ENCODE results near the gene AFF4. TPM values are rescaled to one million over a fixed set of nuclear protein-coding genes. Genes with fewer than 3 reads are reported as not detected.
"Not testable (repeated sequence)": the region's sequence is repeated elsewhere in the genome, so short reads cannot be mapped to it uniquely, and the experiment has no call there.

Gene AFF4
- total and polyA plus RNA-seq, 2 experiments from 2014 or later: 44.0 to 92.9 TPM

- no peak overlapping the region for H2AFZ ChIP-seq
- 90% methylated on average over 3 of the region's 3 CpGs for WGBS (ENCODE audit: low lambda C conversion rate, missing lambda C conversion rate)
- H3K4me2 ChIP-seq: no peak overlapping the region
- H3K4me1 ChIP-seq (ENCODE audit: insufficient read depth): no peaks in the 10 kb centered on the region
- H3K9me3 ChIP-seq (ENCODE audit: low read depth): no peaks in the 10 kb centered on the region
- H3K27me3 ChIP-seq: no peaks in the 10 kb centered on the region
- H3K79me2 ChIP-seq: no peaks in the 10 kb centered on the region
- TF ChIP-seq EZH2phosphoT487 (IDR thresholded peaks at IDR 0.05; ENCODE audit: low read depth, severe bottlenecking, unreplicated experiment) (no peak), EZH2 (IDR thresholded peaks at IDR 0.05; ENCODE audit: borderline replicate concordance) (no peak)
- TF ChIP-seq, protein P1, sequence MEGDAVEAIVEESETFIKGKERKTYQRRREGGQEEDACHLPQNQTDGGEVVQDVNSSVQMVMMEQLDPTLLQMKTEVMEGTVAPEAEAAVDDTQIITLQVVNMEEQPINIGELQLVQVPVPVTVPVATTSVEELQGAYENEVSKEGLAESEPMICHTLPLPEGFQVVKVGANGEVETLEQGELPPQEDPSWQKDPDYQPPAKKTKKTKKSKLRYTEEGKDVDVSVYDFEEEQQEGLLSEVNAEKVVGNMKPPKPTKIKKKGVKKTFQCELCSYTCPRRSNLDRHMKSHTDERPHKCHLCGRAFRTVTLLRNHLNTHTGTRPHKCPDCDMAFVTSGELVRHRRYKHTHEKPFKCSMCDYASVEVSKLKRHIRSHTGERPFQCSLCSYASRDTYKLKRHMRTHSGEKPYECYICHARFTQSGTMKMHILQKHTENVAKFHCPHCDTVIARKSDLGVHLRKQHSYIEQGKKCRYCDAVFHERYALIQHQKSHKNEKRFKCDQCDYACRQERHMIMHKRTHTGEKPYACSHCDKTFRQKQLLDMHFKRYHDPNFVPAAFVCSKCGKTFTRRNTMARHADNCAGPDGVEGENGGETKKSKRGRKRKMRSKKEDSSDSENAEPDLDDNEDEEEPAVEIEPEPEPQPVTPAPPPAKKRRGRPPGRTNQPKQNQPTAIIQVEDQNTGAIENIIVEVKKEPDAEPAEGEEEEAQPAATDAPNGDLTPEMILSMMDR (IDR thresholded peaks at IDR 0.05; ENCODE audit: poor library complexity): no peak
- no peak overlapping the region for H3K4me3 ChIP-seq
- no peaks in the 10 kb centered on the region for H3K36me3 ChIP-seq (replicated peaks; ENCODE audit: insufficient read depth, low read depth)
- H4K20me1 ChIP-seq (ENCODE audit: insufficient read depth, poor library complexity, severe bottlenecking): no peaks in the 10 kb centered on the region
- DNase-seq (ENCODE audit: low spot score): no peak
- H3K9me2 ChIP-seq (replicated peaks; ENCODE audit: insufficient read depth): no peaks in the 10 kb centered on the region
- H3K27ac ChIP-seq: no peak overlapping the region
Measured at GRCh38 chr5:132976852-132977251, 13.4 kb upstream of the AFF4 start.

GRCh38 chr5:132972436-132972828 is 9.0 kb upstream of the AFF4 start:
- H3K9me3 ChIP-seq (ENCODE audit: low read depth); H4K20me1 ChIP-seq (ENCODE audit: insufficient read depth, poor library complexity, severe bottlenecking); H3K4me3 ChIP-seq; H3K9me2 ChIP-seq (replicated peaks; ENCODE audit: insufficient read depth); H3K79me2 ChIP-seq; DNase-seq (ENCODE audit: low spot score); H3K4me2 ChIP-seq; H3K27me3 ChIP-seq; H3K4me1 ChIP-seq (ENCODE audit: insufficient read depth); H3K36me3 ChIP-seq (replicated peaks; ENCODE audit: insufficient read depth, low read depth); H2AFZ ChIP-seq: not testable (repeated sequence)
- peak overlapping the region; percentile 25 for H3K27ac ChIP-seq
- WGBS (ENCODE audit: low lambda C conversion rate, missing lambda C conversion rate): 99% methylated on average over 7 of the region's 7 CpGs

GRCh38 chr5:132971483-132972435 is 8.3 kb upstream of the AFF4 start:
- no peaks in the 10 kb centered on the region for H3K4me1 ChIP-seq (ENCODE audit: insufficient read depth)
- H3K36me3 ChIP-seq (replicated peaks; ENCODE audit: insufficient read depth, low read depth): no peaks in the 10 kb centered on the region
- no peaks in the 10 kb centered on the region for H3K9me3 ChIP-seq (ENCODE audit: low read depth)
- no peaks in the 10 kb centered on the region for H3K79me2 ChIP-seq
- H3K27me3 ChIP-seq: no peaks in the 10 kb centered on the region
- H3K4me3 ChIP-seq: no peak overlapping the region
- no peak overlapping the region for H2AFZ ChIP-seq
- no peak for TF ChIP-seq EZH2 (IDR thresholded peaks at IDR 0.05; ENCODE audit: borderline replicate concordance)
- TF ChIP-seq EZH2phosphoT487 (IDR thresholded peaks at IDR 0.05; ENCODE audit: low read depth, severe bottlenecking, unreplicated experiment): no peak
- TF ChIP-seq, protein P1 (IDR thresholded peaks at IDR 0.05; ENCODE audit: poor library complexity): no peak
- no peaks in the 10 kb centered on the region for H4K20me1 ChIP-seq (ENCODE audit: insufficient read depth, poor library complexity, severe bottlenecking)
- H3K4me2 ChIP-seq: no peak overlapping the region
- no peak for DNase-seq (ENCODE audit: low spot score)
- no peaks in the 10 kb centered on the region for H3K9me2 ChIP-seq (replicated peaks; ENCODE audit: insufficient read depth)
- WGBS (ENCODE audit: low lambda C conversion rate, missing lambda C conversion rate): 73% methylated on average over 16 of the region's 16 CpGs
- H3K27ac ChIP-seq: peak overlapping the region; percentile 25

DNA sequence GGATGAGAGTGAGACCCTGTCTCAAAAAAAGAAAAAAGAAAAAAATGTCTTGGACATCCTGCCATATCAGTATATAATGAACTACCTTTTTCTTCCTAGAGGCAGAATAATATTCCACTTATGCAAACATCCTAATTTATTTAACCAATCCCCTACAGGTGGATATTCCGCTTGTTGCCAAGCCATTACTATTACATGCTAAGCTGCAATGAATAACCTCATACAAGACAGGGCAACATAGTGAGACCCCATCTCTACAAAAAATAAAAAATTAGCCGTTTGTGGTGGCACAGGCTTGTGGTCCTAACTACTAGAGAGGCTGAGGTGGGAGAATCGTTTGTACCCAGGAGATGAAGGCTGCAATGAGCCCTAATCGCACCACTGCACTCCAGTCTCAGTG is 1.7 kb upstream of the AFF4 start:
- Histone ChIP-seq H3K4me2 (no peak overlapping the region), H3K9me3 (ENCODE audit: low read depth) (no peaks in the 10 kb centered on the region), H3K4me3 (no peak overlapping the region), H3K79me2 (peaks cover 31% of the 10 kb centered on the region), H3K27me3 (no peaks in the 10 kb centered on the region), H3K27ac (no peak overlapping the region), H2AFZ (no peak overlapping the region), H4K20me1 (ENCODE audit: insufficient read depth, poor library complexity, severe bottlenecking) (peaks cover 22% of the 10 kb centered on the region), H3K9me2 (replicated peaks; ENCODE audit: insufficient read depth) (no peaks in the 10 kb centered on the region), H3K36me3 (replicated peaks; ENCODE audit: insufficient read depth, low read depth) (no peaks in the 10 kb centered on the region), H3K4me1 (ENCODE audit: insufficient read depth) (peaks cover 13% of the 10 kb centered on the region)
- 95% methylated on average over 4 of the region's 4 CpGs for WGBS (ENCODE audit: low lambda C conversion rate, missing lambda C conversion rate)
- DNase-seq (ENCODE audit: low spot score): no peak
- TF ChIP-seq, protein P1 (IDR thresholded peaks at IDR 0.05; ENCODE audit: poor library complexity): no peak
- TF ChIP-seq EZH2 (IDR thresholded peaks at IDR 0.05; ENCODE audit: borderline replicate concordance): no peak
- TF ChIP-seq EZH2phosphoT487 (IDR thresholded peaks at IDR 0.05; ENCODE audit: low read depth, severe bottlenecking, unreplicated experiment): no peak
